GM19025 (cell line): Measurements from ENCODE around the gene EXD3.

Experiments
- ATAC-seq: cut with Tn5 transposase; IDR thresholded peaks from one replicate; pipeline ENCODE4 v1.9.1; 2021; ENCODE audit warnings: mild to moderate bottlenecking, low read depth, moderate library complexity; ENCODE audit not compliant: unreplicated experiment

The EXD3 gene

DNA sequence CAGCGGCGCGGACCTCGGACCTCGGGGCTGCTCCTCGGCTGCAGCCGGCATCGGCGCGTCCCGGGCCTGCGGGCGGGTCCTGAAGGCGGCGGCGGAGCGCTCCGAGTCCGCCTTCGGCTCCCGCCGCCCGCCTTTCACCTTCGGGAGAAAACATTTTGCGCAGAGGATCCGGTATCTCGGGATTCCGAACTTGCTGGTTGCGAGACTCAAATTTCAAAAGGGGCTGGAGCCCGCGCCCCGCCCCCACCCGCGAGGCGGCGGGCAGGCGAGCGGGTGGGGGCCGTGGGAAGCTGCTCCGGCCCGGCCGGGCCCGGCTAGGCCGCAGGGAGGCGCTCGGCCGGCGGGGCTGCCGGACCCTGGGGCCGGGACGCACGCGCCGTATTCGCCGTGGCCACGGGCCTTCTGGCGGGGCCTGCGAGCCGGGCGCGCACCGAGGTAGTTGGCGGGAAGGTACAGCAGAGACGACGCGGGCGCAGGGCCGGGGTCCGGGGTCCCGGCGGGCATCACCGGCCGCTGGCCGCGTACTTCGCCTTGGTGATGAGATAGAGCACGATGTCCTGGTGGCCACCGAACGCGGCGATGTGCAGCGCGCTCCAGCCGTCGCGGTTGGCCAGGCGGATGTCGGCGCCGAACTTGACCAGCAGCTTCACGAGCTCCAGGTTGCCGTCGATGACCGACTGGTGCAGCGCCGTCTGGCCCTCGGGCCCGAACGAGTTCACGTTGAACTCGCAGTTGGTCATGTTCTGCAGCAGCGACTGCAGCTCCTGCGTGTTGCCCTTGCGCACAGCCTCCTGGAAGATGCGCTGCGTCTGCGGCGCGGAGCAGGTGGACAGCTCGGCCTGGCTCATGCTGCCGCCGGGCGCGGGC, 121.6 kb downstream of the EXD3 start:
- peak; percentile 4 for ATAC-seq

DNA sequence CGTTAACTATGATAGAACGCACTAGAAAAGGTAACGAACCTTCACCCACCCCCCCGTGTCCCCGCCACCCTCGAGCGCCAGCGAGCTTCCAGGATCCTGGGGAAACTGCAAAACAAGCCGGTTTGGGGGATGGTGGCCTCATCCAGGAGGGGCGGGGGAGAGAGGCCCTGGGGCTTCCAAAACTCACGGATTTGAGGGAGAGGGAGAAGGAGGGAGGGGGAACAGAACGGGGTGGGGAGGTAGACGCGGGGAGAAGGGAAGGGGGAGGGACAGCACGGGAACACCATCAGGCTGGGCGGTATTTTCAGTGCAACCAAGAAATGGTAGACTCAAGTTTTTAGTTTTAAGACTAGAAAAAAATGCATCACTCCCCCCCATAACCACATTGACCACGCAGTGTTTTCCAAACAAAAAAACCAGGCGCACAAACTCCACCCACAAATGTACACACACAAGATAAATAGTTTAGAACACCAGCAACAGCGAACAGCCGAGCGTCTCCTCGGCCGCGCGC, 122.3 kb downstream of the EXD3 start:
- no peak for ATAC-seq

DNA sequence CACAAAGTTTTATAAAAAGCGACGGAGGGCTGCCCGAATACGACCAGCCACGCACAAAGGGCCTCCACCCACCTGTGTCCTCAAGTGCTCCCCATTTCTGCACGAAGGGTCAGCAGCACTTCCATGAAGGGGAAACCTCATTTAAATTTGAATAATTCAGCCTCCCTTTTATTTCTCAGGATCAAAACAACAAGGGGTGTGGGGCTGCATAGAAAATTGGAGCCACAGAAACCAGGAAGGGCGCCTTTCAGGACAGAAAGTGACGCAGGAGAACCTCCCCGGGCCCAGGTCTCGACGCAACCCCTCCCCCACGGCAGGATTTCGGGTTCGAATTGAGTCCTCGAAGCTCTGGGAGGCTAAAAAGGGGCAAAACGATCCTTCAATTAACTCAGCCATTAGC, 123.0 kb downstream of the EXD3 start:
- ATAC-seq = no peak

DNA sequence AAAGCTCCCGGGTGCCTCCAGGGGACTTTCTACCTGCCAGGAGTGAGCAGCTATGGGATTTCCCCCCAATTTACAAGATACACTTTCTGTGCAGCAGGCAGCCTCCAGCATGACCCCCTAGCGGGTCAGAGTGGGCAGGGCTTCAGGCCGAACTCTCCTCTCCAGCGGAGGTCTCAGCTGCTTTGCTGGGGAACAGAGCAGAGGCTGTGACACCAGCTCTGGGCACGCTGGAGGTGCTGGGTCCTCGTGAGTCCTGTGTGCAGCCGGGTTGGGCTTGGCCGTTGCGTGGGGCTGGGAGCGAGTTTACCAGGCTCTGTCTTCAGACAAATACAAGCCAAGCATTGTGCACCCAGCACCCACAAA, 123.8 kb downstream of the EXD3 start:
- no peak for ATAC-seq

DNA sequence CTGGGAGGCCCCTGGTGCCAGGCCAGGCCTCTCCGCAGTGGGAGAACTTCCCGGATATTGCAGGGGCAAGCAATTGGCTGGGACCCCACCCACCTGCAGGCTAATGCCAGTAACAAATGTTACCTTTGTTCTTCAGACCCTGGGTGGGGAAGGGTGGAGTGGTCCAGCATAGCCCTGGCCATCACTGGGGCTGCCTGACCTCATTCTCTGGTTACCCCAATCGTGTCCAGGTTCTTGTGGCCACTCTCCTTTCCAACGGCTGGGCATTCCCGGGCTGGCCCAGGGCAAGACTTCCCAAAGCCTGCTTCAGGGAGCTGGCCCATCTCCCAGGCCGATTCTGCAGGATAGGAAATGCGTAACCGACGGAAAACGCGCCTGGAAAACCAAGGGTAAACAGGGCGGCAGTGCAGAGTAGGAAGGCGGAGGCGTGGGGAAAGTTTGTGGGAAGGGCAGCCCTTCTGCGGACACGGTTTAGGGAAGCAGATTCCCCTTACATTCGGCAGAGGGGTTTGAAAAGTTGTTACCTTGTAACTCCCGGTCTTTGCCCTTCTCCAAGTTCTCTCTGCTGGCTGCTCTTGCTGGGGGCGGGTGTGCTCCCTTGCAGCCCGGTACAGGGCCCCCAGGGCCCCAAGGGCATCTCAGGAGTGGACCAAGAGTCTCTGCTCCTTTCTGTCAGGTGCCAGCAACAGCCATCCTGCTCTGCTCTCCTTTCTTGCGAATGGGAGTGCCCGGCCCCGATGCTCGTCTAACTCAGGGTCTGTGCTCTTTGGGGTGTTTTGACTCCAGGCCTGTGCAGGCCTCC, 124.4 kb downstream of the EXD3 start:
- no peak for ATAC-seq

DNA sequence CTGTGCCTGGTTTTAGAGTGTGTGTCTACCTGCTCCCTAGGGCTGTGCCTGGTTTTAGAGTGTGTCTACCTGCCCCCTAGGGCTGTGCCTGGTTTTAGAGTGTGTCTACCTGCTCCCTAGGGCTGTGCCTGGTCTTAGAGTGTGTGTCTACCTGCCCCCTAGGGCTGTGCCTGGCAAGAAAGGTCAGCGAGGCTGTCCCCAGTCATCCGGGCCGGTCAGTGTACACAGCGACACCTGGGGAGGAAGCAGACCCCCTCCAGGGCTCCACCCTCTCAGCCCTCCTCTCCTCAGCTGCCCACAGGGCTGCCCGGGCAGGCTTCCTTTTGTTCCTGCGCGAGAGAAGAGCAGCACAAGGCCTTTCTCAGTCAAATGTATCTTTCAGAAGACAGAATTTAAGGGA, 125.0 kb downstream of the EXD3 start:
- no peak for ATAC-seq

DNA sequence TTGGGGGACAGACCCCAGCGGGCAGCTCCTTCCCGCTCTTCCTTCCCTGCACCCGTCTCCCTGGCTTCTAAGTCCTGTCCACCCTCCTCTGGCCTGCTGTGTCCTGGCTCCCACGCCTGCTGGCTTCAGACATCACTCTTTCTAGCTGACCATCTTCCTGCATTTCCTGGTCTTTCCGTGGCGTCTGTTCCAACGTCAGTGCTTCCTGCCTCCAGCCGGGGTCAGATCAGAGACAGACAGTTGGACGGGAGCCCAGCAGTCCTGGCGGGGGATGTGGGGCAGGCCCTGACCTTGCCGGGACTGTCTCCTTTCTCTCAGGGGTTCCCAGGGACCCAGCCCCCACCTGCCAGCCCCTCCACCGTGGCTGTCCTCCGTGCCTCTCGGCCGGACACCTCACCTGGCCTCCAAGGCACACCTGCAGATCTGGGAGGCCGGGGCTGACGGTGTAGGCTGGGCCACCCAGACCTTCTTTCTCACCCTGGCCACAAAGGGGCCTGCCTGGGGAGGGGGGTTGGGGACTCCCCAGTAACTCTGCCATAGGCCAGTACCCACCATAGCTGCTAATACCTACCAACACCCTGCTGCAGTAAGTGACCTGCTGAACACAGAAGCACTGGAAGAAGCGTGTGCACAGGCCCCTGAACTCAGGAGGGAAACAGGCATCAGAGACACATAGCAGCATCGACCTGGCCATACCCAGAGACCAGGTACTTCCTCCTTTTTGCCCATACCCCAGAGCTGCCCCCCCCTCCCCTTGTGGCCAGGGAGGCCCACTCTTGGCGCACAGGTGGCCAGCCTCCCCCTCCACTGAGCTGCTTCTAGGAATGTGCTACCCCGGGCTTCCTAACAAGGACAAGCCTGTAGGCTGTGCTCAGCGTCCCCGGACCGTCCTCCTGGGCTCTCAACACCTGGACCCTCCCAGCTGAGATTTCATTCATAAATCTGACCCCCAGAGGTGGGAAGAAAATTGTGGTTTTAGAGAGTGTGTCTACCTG, 126.0 kb downstream of the EXD3 start:
- ATAC-seq = no peak

DNA sequence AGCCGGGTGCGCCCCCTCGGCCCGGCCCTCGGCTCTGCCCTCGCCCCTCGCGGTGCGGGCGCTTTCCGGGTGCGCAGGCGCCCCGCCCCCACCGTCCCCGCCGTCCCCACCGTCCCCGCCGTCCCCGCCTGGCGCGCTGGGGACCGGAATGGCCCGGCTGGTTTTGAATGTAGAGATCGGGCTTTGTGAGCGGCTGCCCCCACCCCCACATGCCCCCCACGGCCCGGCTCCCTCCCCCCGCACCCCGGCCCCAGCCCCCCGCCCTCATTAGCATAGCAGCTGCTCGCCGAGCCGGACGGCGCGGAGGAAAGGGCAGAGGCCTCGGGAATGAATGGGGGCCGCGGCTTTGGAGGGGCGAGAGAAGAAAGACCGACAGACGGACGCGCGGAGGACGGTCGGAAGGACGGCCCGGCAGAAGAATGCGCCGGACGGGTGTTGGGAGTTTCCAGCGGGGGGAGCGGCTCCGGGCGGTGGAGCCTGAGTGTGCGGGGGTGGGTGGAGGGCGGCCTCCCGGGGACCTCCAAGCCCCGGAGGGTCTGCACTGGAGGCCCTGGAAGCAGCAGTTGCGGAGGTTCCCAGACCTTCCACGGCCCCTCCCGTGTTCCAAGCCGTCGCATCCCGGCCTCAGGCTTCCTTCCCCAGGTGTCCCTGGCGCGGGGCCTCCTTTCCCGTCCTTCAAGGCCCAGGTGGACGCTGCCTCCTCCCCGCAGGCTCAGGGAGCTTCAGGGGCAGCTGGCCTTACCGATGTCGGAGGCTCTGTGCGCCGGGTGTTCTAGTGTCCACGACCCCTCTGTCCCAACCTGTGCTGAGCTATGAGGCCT, 126.9 kb downstream of the EXD3 start:
- ATAC-seq = no peak

DNA sequence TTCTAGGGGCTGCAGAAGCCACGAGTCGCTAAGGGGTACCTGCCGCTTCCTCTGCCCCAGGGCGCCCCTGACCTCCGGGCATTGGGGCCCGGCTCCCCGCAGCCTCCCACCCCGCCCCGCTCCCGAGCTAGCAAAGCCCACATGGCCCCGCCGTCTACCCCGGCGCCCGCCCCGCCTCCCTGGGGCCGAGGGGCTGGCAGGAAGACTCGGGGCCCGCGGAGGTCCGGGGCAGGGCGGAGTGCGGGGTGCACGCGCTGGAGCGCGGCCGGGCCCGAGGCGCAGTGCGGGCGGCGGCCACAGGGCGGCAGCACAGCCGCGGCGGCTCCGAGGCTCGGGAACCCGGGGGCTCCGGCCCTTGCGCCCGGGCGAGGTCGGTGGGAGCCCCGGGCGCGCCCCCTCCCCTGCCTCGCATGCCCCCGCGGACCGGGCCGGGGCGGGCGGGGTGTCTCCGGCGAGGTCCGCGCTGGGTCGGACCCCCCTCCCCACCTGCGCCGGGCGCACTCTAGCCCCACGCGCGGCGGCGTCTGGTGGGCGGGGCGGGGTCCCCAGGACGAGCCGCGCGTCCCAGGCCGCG, 127.6 kb downstream of the EXD3 start:
- ATAC-seq = no peak

DNA sequence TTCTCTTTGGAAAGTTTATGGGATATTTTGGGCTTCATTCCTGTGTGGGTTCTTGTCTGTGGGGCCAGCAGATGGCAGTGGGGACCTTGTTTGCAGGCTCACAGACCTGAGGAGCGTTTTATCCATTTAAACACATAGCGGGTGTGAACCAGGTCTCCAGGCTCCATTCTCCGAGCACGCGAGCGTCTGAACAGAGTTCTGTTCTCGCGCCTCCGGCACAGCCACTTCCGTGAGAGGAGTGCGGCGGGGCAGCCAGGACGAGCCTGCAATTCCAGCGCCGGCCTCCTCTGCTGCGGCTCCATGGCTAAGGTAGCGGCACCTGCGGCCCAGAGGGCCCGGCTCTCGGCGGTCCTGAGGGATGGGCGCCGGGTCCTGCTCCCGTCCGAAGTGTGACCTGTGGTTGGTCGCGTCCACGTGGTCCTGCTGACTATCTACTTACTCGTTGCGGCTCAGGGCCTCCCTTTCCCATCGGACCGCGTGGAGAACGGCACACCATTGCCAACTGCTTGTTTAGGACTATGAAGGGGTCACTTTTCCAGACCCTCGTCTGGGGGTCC, 128.2 kb downstream of the EXD3 start:
- ATAC-seq = no peak

DNA sequence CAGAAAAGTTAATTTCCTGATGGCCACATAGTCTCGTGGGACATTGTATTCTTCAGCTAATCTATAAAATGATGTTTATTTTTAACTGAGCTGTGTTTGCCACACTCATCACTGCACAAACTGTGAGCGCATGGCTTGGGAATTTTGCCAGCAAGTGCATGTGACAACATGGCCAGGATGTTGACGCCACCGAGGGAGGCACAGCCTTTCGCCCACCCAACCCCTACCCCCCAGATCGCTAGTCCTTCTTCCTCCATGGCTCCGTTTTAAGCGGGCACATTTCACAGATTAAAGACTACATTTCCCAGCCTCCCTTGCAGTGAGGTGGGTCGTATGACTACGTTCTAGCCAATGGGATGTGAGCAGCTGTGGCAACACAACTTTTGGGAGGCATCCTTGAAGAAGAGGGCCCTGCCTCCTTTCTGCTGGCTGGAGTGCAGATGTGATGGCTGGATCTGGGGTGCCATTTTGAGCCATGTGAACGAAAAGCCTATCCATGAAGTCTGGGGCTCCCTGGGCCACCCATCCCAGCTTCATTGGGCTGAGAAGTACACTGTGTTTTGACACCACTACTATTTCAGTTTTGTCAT, 128.8 kb downstream of the EXD3 start:
- ATAC-seq = no peak

DNA sequence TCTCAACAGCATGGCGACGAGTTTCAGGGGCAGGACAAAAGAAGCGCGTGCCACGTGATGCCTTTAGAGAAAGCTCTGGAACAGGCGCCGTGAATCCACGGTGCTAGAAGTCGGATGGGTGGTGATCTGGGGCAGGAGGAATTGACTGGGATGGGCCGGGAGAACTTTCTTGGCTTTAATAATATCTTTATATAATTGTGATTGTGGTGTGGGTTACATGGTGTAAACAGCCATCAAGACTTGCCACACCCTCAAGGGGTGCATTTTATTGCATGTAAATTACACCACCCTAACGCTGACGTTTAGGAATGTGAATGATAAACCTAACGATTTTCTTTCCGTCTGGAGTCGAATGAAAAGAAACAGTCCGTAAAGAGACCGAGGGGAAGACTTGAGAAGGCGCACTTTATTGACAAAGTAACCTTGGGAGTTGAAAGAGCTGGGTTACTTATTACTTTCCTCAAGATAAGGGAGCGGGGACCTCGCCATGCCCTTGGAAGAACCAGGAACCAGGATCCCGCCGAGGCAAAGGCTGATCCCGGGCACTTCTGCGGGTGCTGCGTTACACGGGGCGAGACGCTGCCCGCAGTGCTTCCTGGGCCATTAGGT, 129.4 kb downstream of the EXD3 start:
- ATAC-seq = no peak

DNA sequence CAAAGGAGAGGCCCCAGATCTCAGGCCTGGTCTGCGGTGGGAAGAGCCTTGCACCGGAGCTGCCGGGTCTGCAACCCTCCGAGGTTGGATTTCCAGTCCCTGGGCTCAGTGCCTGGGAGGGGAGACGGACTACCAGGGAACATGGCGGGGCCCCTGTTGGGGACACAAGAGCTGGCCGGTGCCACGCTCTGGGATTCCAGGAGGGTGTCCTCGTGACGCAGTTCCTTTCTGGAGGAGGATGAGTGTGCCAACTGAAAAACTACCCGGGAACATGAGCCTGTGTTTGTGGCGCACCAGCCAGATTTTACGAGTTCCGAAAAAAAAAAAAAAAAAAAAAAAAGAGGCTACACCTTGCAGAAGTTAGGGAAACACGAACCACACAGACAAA, 129.9 kb downstream of the EXD3 start:
- ATAC-seq = no peak

DNA sequence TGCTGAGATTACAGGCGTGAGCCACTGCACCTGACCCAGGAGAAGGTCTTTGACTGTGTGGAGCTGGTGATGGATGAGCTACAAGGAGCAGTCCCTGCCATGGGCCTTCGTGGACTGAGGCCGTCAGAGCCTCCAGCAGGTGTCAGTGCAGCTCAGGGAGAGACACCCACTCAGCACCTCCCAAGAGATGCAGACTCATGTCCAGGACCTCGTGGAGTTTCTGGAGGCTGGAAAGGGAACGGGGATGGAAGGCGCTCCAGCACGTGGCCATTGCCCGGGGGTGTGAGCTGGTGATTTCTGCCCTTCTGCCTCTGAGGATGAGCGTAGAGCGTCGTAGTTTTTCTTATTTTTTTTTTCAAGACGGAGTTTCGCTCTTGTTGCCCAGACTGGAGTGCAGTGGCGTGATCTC, 136.0 kb downstream of the EXD3 start:
- ATAC-seq = no peak

DNA sequence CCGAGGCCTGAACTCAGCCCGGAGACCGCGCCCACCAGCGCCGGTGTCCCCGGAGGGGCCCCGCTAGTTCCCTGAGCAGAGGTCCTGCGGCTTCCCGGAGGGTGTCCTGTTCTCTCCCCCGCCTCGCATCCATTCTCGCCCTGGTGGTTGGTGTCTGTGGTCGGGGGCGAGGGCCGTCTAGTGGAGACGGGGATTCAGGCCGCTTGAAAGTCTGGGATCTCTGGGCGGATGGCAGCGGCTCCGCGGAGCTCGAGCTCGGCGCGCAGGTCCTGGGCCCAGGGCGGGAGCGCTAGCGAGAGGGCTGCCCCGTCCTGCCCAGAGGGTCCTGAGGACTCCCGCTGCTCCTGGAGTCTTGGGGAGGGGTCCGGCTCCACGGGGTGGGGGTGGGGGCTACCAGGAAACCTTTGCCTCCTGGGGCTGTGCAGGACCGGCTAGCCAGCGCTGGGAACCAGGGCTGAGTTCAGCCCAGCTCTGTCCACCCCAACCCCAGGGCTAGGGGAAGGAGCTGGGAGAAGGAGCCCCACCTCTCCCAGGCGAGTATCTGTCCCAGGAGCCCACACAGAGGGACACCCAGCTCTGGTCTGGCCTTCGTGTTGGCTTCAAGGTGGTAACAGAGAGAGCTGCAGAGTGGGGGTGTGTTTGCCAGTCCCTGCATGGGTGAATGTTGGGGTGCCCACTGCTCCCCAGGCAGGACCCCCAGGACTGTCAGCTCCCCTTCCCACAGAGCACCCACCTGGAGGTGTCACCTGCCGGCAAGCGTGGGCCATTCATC, 141.4 kb downstream of the EXD3 start:
- ATAC-seq = no peak

DNA sequence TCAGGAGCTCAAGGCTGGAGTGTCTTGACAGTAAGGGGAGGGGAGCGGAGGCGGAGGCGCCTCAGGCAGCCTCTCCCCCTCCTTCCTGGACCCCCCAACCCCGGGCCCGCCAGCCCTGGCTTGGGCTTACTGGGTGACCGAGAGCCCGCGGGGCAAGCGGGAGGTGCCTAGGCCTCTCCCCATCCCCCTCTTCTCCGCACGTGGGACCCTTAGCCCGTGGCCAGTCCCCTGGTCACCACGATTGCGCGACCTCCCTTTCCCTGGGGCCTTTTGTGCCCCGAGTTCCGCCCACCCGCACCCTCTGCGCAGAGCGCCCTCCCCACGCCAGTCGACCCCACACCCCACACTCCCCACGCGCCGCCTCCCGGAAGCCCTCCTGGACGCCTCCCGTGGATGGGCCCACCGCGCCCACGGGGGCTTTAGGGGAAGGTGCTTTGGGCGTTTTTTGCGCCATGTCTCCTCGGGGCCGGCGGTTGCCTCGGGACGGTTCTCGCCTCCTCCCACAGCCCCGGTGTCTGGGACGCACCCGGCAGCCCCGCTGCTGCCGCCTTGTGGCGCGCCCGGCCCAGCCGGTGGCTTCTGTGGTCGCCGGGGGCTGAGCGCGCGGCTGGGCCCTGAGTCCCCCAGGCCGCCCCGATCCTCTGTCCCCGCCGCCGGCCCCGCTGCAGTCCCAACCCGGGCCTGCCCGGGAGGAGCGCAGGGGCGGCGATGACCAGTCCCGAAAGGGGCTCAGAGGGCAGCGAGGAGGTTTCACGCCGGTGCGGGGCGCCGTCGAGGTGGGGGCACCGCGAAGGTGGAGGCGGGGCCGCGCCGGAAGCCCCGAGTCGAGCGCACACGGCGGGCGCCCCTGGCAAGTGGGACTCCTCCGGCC, 142.3 kb downstream of the EXD3 start:
- no peak for ATAC-seq
